PFSK-1 (cell line): Measurements from ENCODE around the gene MGAT3.

ENCODE experiments used
- FOXP2 ChIP-seq: optimal IDR thresholded peaks from 2 replicates; pipeline ENCODE3; 2011; ENCODE audit warnings: borderline replicate concordance, control low read depth, inconsistent platforms; ENCODE audit not compliant: insufficient read depth; ENCODE audit errors: extremely low read length, extremely low read depth
- POLR2AphosphoS5 ChIP-seq: IDR thresholded peaks from 2 replicates; pipeline ENCODE4 v1.6.1; 2012; ENCODE audit warnings: low read depth, mild to moderate bottlenecking, control low read depth, low read length, moderate library complexity
- SIN3A ChIP-seq: IDR thresholded peaks from 2 replicates; pipeline ENCODE4 v1.6.1; 2012; ENCODE audit warnings: mild to moderate bottlenecking, low read length, moderate library complexity, borderline replicate concordance; ENCODE audit not compliant: insufficient read depth
- TAF1 ChIP-seq: IDR thresholded peaks from 2 replicates; pipeline ENCODE4 v1.6.1; 2012; ENCODE audit warnings: low read length, control low read depth, borderline replicate concordance; ENCODE audit not compliant: insufficient read depth
- TF ChIP-seq, protein P1 (sequence below), 2 experiments: IDR thresholded peaks; 2 replicates each; pipeline versions ENCODE4 v1.6.1 to v1.8.0; 2011 to 2012; ENCODE audit warnings: low read depth in 2 of 2, low read length in 2 of 2, control low read depth in 1 of 2, inconsistent platforms in 1 of 2, mild to moderate bottlenecking in 1 of 2, moderate library complexity in 1 of 2; ENCODE audit not compliant: insufficient read depth in 1 of 2

The MGAT3 gene

DNA sequence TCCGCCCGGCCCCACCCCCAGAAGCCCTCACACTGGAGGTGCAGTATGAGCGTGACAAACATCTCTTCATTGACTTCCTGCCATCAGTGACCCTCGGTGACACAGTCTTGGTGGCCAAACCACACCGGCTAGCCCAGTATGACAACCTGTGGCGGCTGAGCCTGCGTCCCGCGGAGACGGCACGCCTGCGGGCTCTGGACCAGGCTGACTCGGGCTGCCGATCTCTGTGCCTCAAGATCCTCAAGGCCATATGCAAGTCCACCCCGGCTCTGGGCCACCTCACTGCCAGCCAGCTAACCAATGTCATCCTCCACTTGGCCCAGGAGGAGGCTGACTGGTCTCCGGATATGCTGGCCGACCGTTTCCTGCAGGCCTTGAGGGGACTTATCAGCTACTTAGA, 57.0 kb downstream of the MGAT3 start:
- TF ChIP-seq TAF1 (no peak), FOXP2 (no peak), SIN3A (no peak), POLR2AphosphoS5 (no peak)
- TF ChIP-seq, protein P1, sequence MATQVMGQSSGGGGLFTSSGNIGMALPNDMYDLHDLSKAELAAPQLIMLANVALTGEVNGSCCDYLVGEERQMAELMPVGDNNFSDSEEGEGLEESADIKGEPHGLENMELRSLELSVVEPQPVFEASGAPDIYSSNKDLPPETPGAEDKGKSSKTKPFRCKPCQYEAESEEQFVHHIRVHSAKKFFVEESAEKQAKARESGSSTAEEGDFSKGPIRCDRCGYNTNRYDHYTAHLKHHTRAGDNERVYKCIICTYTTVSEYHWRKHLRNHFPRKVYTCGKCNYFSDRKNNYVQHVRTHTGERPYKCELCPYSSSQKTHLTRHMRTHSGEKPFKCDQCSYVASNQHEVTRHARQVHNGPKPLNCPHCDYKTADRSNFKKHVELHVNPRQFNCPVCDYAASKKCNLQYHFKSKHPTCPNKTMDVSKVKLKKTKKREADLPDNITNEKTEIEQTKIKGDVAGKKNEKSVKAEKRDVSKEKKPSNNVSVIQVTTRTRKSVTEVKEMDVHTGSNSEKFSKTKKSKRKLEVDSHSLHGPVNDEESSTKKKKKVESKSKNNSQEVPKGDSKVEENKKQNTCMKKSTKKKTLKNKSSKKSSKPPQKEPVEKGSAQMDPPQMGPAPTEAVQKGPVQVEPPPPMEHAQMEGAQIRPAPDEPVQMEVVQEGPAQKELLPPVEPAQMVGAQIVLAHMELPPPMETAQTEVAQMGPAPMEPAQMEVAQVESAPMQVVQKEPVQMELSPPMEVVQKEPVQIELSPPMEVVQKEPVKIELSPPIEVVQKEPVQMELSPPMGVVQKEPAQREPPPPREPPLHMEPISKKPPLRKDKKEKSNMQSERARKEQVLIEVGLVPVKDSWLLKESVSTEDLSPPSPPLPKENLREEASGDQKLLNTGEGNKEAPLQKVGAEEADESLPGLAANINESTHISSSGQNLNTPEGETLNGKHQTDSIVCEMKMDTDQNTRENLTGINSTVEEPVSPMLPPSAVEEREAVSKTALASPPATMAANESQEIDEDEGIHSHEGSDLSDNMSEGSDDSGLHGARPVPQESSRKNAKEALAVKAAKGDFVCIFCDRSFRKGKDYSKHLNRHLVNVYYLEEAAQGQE (IDR thresholded peaks at IDR 0.05; ENCODE audit: insufficient read depth in 1 of 2, low read depth in 2 of 2, low read length in 2 of 2) = no peak

DNA sequence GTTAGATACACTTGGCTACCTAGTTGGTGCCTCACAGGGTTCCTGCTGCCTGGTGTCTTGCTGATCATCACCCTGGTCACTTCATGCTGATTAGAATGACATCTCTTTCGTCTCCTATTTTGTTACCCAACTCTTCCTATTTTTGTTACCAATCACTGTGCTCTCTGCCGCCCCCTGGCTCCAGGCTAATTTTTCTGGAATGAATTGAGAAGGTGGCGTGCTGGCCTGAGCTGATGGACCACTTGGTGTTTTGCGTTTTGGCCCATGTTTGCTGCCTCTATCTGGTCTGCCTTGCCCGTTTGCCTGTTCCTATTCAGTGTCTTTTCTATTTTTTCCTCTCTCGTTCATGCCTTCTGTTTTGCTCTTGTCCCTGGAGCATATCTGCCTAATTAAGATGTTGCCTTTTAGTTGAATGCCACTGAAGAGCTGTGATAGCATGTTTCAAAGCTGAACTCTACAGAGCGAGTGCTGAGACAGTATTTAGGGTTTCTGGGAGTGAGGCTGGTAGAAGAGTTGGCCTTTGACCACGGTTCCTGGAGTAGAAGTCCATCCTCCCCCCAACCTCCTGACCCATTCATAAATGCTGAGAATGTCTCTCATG, 57.7 kb downstream of the MGAT3 start:
- no peak for TF ChIP-seq FOXP2
- TF ChIP-seq, protein P1 (IDR thresholded peaks at IDR 0.05; ENCODE audit: insufficient read depth in 1 of 2, low read depth in 2 of 2, low read length in 2 of 2) = no peak
- no peak for TF ChIP-seq SIN3A
- TF ChIP-seq TAF1 = no peak
- TF ChIP-seq POLR2AphosphoS5 = no peak

DNA sequence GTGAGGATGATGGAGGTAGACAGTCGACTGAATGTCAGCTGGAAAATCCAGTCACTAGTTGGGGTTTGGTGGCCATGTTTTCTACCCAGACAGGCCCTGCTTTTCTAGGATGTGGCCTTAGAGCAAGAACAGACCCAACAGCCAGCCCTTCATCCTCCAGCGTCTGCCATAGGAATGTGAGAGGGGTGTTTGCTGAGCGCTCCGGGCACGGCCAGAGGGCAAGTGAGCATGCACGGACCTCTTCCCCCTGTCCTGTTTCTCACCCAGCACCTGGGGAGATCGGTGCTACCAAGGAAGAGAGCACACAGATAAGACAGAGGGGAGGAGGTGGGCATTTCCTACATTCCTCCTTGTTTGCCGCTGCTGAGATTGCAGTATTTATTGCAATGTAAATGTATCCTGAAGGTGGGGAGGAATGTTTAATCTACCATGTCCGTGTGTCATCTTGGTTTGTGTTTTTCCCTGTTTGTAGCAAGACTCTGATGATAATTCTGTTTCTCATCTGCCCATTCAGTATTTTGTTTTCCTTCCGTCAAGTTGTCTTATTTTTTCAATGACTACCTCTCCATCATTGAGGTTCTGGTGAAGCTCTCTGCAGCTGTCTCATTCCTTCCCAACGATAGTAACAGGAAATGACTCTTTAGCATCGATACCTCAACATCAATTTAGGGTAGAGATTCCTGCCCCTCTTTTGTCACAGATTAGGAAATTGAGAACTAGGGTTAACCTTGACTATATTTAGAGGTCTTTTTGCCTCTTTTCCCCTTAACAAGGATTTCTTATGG, 58.6 kb downstream of the MGAT3 start:
- TF ChIP-seq SIN3A (no peak), POLR2AphosphoS5 (no peak), TAF1 (no peak), FOXP2 (no peak)
- TF ChIP-seq, protein P1 (IDR thresholded peaks at IDR 0.05; ENCODE audit: insufficient read depth in 1 of 2, low read depth in 2 of 2, low read length in 2 of 2) = no peak

DNA sequence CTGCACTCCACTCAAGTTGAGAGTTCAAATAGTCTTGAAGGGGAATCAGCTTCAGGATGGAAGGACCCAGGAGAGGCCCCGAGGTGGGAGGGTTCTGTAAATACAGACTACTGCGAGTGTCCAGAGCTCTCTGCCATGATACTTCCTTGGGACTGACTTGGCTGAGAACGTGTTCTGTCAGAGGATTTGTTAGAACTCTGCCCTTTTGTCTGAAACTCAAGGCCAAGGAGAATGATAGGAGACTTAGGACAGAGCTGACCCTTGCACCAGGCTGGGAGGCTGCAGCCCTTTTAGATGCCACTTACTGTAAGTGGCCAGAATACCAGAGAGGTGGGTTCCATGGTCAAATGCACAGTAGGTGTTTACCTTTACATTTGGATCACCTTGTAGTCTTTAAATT, 60.7 kb downstream of the MGAT3 start:
- TF ChIP-seq TAF1 (no peak), FOXP2 (no peak), POLR2AphosphoS5 (no peak), SIN3A (no peak)
- TF ChIP-seq, protein P1 (IDR thresholded peaks at IDR 0.05; ENCODE audit: insufficient read depth in 1 of 2, low read depth in 2 of 2, low read length in 2 of 2) = no peak
